RWPE2 (cell line): ENCODE data around the gene RMC1.

Source experiments
- ATAC-seq: fragments of 200-7000 bp; cut with Tn5 transposase; 3 replicates; pipeline ENCODE4 v1.9.1; 2021; ENCODE audit warnings: low read depth
- DNase-seq: peaks from one replicate; pipeline ENCODE4 v3.0.0-alpha.2; 2020; ENCODE audit warnings: low spot score
- H3K27ac ChIP-seq: fragments of 450-650 bp; 2 replicates; pipeline ENCODE4 v1.5.1; 2017; ENCODE audit warnings: mild to moderate bottlenecking; ENCODE audit not compliant: poor library complexity, severe bottlenecking
- H3K27me3 ChIP-seq: fragments of 250-450 bp; sonication (Bioruptor Pico); 2 replicates; pipeline ENCODE4 v1.5.1; 2021; ENCODE audit warnings: mild to moderate bottlenecking, moderate library complexity; ENCODE audit not compliant: insufficient read depth, poor library complexity, severe bottlenecking
- H3K36me3 ChIP-seq: fragments of 250-450 bp; sonication (Bioruptor Pico); 2 replicates; pipeline ENCODE4 v1.5.1; 2020; ENCODE audit warnings: low read depth, mild to moderate bottlenecking, moderate library complexity
- H3K4me1 ChIP-seq: fragments of 250-450 bp; sonication (Bioruptor Pico); 2 replicates; pipeline ENCODE4 v1.5.1; 2021; ENCODE audit warnings: mild to moderate bottlenecking, moderate library complexity; ENCODE audit not compliant: insufficient read depth, poor library complexity, severe bottlenecking
- H3K4me3 ChIP-seq: fragments of 250-450 bp; sonication (Bioruptor Pico); 2 replicates; pipeline ENCODE4 v1.5.1; 2021; ENCODE audit warnings: mild to moderate bottlenecking, moderate library complexity; ENCODE audit not compliant: severe bottlenecking
- H3K9me3 ChIP-seq: fragments of 250-450 bp; sonication (Bioruptor Pico); 2 replicates; pipeline ENCODE4 v1.5.1; 2021; ENCODE audit warnings: mild to moderate bottlenecking, moderate library complexity; ENCODE audit not compliant: severe bottlenecking
- CTCF ChIP-seq: fragments of 450-650 bp; IDR thresholded peaks from one replicate; pipeline ENCODE4 v1.5.1; 2017; ENCODE audit warnings: mild to moderate bottlenecking, moderate library complexity; ENCODE audit not compliant: poor library complexity, severe bottlenecking

The RMC1 gene

GRCh38 chr18:23515911-23516546 lies 12.7 kb downstream of the RMC1 start:
- DNase-seq (no peak), ATAC-seq (peak; percentile 96)
- Histone ChIP-seq H3K4me1 (peaks cover 11% of the 10 kb centered on the region), H3K4me3 (no peak overlapping the region), H3K27me3 (no peaks in the 10 kb centered on the region), H3K9me3 (no peaks in the 10 kb centered on the region), H3K27ac (peak overlapping the region; percentile 26), H3K36me3 (peaks cover 59% of the 10 kb centered on the region)
- peak; percentile 95 for TF ChIP-seq CTCF

- no peaks in the 10 kb centered on the region for H3K27me3 ChIP-seq
- H3K4me1 ChIP-seq, result peaks cover 17% of the 10 kb centered on the region
- H3K36me3 ChIP-seq, result peaks cover 73% of the 10 kb centered on the region
- H3K27ac ChIP-seq, result no peak overlapping the region
- H3K9me3 ChIP-seq, result no peaks in the 10 kb centered on the region
- no peak overlapping the region for H3K4me3 ChIP-seq
- no peak for ATAC-seq
- no peak for TF ChIP-seq CTCF
- no peak for DNase-seq
Measured at GRCh38 chr18:23519734-23520133, 16.4 kb downstream of the RMC1 start.

- no peak overlapping the region for H3K27ac ChIP-seq
- DNase-seq (no peak), ATAC-seq (no peak)
- H3K4me1 ChIP-seq, result peaks cover 8% of the 10 kb centered on the region
- H3K9me3 ChIP-seq, result no peaks in the 10 kb centered on the region
- H3K4me3 ChIP-seq, result no peak overlapping the region
- no peaks in the 10 kb centered on the region for H3K27me3 ChIP-seq
- TF ChIP-seq CTCF, result no peak
- peaks cover 80% of the 10 kb centered on the region for H3K36me3 ChIP-seq
Measured at GRCh38 chr18:23521271-23521670, 18.0 kb downstream of the RMC1 start.

GRCh38 chr18:23521907-23522306 lies 18.6 kb downstream of the RMC1 start:
- Histone ChIP-seq H3K27me3 (no peaks in the 10 kb centered on the region), H3K9me3 (no peaks in the 10 kb centered on the region), H3K4me1 (peaks cover 8% of the 10 kb centered on the region), H3K4me3 (no peak overlapping the region), H3K36me3 (peaks cover 81% of the 10 kb centered on the region), H3K27ac (no peak overlapping the region)
- no peak for ATAC-seq
- DNase-seq, result no peak
- TF ChIP-seq CTCF, result no peak

- Histone ChIP-seq H3K4me3 (no peak overlapping the region), H3K4me1 (peaks cover 8% of the 10 kb centered on the region), H3K36me3 (peaks cover 75% of the 10 kb centered on the region), H3K27me3 (no peaks in the 10 kb centered on the region), H3K9me3 (no peaks in the 10 kb centered on the region), H3K27ac (peak overlapping the region; percentile 36)
- DNase-seq (no peak), ATAC-seq (peak; percentile 62)
- no peak for TF ChIP-seq CTCF
Measured at GRCh38 chr18:23523429-23524212, 20.3 kb downstream of the RMC1 start.
